Measurements from ENCODE around the gene KCNK15. TPM values are rescaled to one million over a fixed set of nuclear protein-coding genes. Genes with fewer than 3 reads are reported as not detected.

The KCNK15 gene
- total and polyA plus RNA-seq, 9 of the 15 experiments (the other 6 are each of a cell fraction or from before 2014, with no cell fraction given), result 0.03 to 0.30 (median 0.17) TPM; not detected in 5

GRCh38 chr20:44738813-44739477, 6.7 kb upstream of the KCNK15 start:
- FAIRE-seq (peak; percentile 99), ATAC-seq (peak; percentile 91), DNase-seq (ENCODE audit: extremely low read depth in 1 of 4, low spot score in 3 of 4) (peak; percentile 81 to 88 (median 87))
- intact Hi-C loops (cut with micrococcal nuclease) (no loop called here), in situ Hi-C loops (cut with MboI) (no loop called here)
- Histone ChIP-seq H3K9ac (ENCODE audit: insufficient read depth in 1 of 2, low read depth in 2 of 2, low read length in 2 of 2) (no peak overlapping the region), H4K20me1 (replicated peaks; ENCODE audit: control insufficient read depth, insufficient read depth, low read length) (no peaks in the 10 kb centered on the region), H3K9me3 (replicated peaks; ENCODE audit: control insufficient read depth, insufficient read depth, low read depth, low read length) (no peaks in the 10 kb centered on the region; the same call in 1 of the 2 replicates), H3K4me3 (no peak overlapping the region), H3K36me3 (ENCODE audit: control insufficient read depth, insufficient read depth, low read length) (no peaks in the 10 kb centered on the region), H2AFZ (ENCODE audit: low read depth, low read length) (peak overlapping the region; percentile 35), H3K4me2 (ENCODE audit: insufficient read depth, low read length) (peak overlapping the region; percentile 62), H3K9me1 (ENCODE audit: control insufficient read depth, insufficient read depth, low read length) (no peaks in the 10 kb centered on the region), H3K27ac (ENCODE audit: extremely low read depth, low read depth, low read length) (no peak overlapping the region), H3K27me3 (ENCODE audit: control insufficient read depth in 2 of 2, insufficient read depth in 2 of 2, low read length in 2 of 2) (no peaks in the 10 kb centered on the region; a peak in 1 of 5 replicates), H3K4me1 (replicated peaks in 1 of 2; ENCODE audit: control insufficient read depth in 2 of 2, insufficient read depth in 2 of 2, low read length in 2 of 2) (no peaks in the 10 kb centered on the region; a peak in 1 of 5 replicates), H3K79me2 (ENCODE audit: control insufficient read depth, insufficient read depth, low read length) (no peaks in the 10 kb centered on the region)
- 26% methylated on average over 7 of the region's 7 CpGs for WGBS (ENCODE audit: insufficient coverage, low coverage, missing lambda C conversion rate)
- POLR2A ChIA-PET, result interaction anchor here (0.6 kb wide), 2 partner anchors 66 to 1144 kb away, joined by 3 read pairs; no protein-coding TSS in a partner anchor
- BruUV-seq (replicated peaks), result no TSS peak
- CTCF ChIA-PET (ENCODE audit: low intra/inter-chr PET ratio), result no interaction called here
- TF ChIP-seq RBM39 (optimal IDR thresholded peaks at IDR 0.05; ENCODE audit: low read depth, low read length), result no peak
- TF ChIP-seq ZNF589 (CRISPR knock-in tag; IDR thresholded peaks at IDR 0.05; ENCODE audit: low read depth), result no peak
- no peak for TF ChIP-seq ARID4B (CRISPR knock-in tag; IDR thresholded peaks at IDR 0.05)
- peak; percentile 96 for TF ChIP-seq USF1 (CRISPR knock-in tag; IDR thresholded peaks at IDR 0.05)
- TF ChIP-seq PKNOX1 (IDR thresholded peaks at IDR 0.05), result peak; percentile 83
- TF ChIP-seq KDM4B (IDR thresholded peaks at IDR 0.05; ENCODE audit: borderline replicate concordance in 2 of 2, low read depth in 1 of 2), result no peak
- TF ChIP-seq AFF1 (IDR thresholded peaks at IDR 0.05; ENCODE audit: low read depth in 1 of 2, partially characterized antibody in 2 of 2), result peak in 1 of 2 experiments; percentile 84
- no peak for TF ChIP-seq ZNF217 (CRISPR knock-in tag; IDR thresholded peaks at IDR 0.05)
- peak; percentile 96 for TF ChIP-seq USF2 (CRISPR knock-in tag; IDR thresholded peaks at IDR 0.05)
